ENCODE measurements around the gene PRRG3.

DNA sequence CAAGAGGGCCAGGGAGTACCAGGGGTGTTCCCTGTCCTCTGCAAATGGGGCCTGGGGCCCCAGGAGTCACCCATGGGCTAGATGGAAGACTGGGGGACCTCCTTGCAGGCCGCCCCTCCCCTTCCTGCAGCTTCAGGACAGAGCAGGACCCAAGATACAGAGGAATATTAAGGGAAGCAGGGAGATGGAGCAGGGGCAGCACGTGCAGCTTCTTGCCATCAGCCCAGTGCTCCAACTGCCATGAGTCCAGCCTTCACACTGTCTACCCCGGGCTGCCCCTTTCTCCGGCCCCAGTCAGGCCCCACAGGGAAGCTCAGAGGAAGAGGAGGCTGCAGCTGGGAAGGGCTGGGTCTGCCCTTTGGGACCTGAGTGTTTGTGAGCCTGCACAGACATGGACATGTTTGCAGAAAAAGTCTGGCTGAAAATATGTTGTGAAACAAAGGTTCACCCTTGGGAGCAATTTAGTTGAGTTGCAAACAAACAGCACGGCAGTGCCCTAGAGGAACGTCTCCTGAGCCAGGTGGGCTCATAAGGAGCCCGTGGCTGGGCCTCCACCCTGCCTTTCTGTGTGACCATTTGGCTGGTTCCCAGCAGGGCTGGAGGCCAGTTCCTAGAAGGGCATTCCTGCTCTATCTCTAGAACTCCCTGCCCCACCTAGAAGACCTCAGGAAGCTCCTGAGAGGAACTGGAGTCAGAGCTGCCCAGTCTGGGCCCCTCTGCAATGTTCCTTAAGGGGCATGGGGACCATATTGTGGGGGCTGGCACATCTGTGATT lies 29.5 kb downstream of the PRRG3 start:
- TF ChIP-seq, protein P1, sequence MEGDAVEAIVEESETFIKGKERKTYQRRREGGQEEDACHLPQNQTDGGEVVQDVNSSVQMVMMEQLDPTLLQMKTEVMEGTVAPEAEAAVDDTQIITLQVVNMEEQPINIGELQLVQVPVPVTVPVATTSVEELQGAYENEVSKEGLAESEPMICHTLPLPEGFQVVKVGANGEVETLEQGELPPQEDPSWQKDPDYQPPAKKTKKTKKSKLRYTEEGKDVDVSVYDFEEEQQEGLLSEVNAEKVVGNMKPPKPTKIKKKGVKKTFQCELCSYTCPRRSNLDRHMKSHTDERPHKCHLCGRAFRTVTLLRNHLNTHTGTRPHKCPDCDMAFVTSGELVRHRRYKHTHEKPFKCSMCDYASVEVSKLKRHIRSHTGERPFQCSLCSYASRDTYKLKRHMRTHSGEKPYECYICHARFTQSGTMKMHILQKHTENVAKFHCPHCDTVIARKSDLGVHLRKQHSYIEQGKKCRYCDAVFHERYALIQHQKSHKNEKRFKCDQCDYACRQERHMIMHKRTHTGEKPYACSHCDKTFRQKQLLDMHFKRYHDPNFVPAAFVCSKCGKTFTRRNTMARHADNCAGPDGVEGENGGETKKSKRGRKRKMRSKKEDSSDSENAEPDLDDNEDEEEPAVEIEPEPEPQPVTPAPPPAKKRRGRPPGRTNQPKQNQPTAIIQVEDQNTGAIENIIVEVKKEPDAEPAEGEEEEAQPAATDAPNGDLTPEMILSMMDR (IDR thresholded peaks at IDR 0.05): no peak
- TF ChIP-seq POLR2A (IDR thresholded peaks at IDR 0.05; ENCODE audit: low read depth): no peak
